Right hindlimb (tissue), 1 donor: ENCODE measurements around the gene NADK2.
"Not testable (repeated sequence)": the region's sequence is repeated elsewhere in the genome, so short reads cannot be mapped to it uniquely, and the experiment has no call there.

Source experiments
- DNase-seq: peaks from one replicate; pipeline ENCODE4 v3.0.0-alpha.2; 2018

Gene NADK2

GRCh38 chr5:36206913-36207312 is 34.8 kb downstream of the NADK2 start:
- no peak for DNase-seq

- no peak for DNase-seq
Observed at GRCh38 chr5:36205329-36205728, 36.4 kb downstream of the NADK2 start.

GRCh38 chr5:36202521-36202961 is 39.2 kb downstream of the NADK2 start:
- DNase-seq: no peak

GRCh38 chr5:36200513-36200912 is 41.2 kb downstream of the NADK2 start:
- DNase-seq: no peak

GRCh38 chr5:36199620-36200019 is 42.1 kb downstream of the NADK2 start:
- DNase-seq: no peak

GRCh38 chr5:36198783-36199182 is 42.9 kb downstream of the NADK2 start:
- not testable (repeated sequence) for DNase-seq

- no peak for DNase-seq
Observed at GRCh38 chr5:36198281-36198680, 43.4 kb downstream of the NADK2 start.

- DNase-seq: no peak
Observed at GRCh38 chr5:36193746-36194145, 48.0 kb downstream of the NADK2 start.

- not testable (repeated sequence) for DNase-seq
Observed at GRCh38 chr5:36184408-36184807, 57.3 kb downstream of the NADK2 start.

- DNase-seq: no peak
Observed at GRCh38 chr5:36181774-36182173, 60.0 kb downstream of the NADK2 start.

GRCh38 chr5:36180556-36181350 is 61.0 kb downstream of the NADK2 start:
- no peak for DNase-seq

- no peak for DNase-seq
Observed at GRCh38 chr5:36179950-36180349, 61.8 kb downstream of the NADK2 start.

GRCh38 chr5:36178524-36178890 is 63.2 kb downstream of the NADK2 start:
- no peak for DNase-seq

- no peak for DNase-seq
Observed at GRCh38 chr5:36177715-36178523, 63.8 kb downstream of the NADK2 start.

- DNase-seq: no peak
Observed at GRCh38 chr5:36177154-36177553, 64.6 kb downstream of the NADK2 start.

GRCh38 chr5:36175043-36175442 is 66.7 kb downstream of the NADK2 start:
- DNase-seq: no peak

- no peak for DNase-seq
Observed at GRCh38 chr5:36174119-36174518, 67.6 kb downstream of the NADK2 start.

GRCh38 chr5:36173426-36173825 is 68.3 kb downstream of the NADK2 start:
- DNase-seq: no peak

- DNase-seq: no peak
Observed at GRCh38 chr5:36172599-36172998, 69.1 kb downstream of the NADK2 start.

- no peak for DNase-seq
Observed at GRCh38 chr5:36170832-36171424, 70.8 kb downstream of the NADK2 start.

GRCh38 chr5:36168737-36169136 is 73.0 kb downstream of the NADK2 start:
- no peak for DNase-seq

GRCh38 chr5:36164461-36164860 is 77.3 kb downstream of the NADK2 start:
- no peak for DNase-seq

- no peak for DNase-seq
Observed at GRCh38 chr5:36162810-36163486, 78.8 kb downstream of the NADK2 start.
